Endothelial cell of hepatic sinusoid (primary cell): ENCODE measurements around the gene NR3C2.

Source experiments
- in situ Hi-C: cut with HindIII; loops from 2 replicates; pipeline ENCODE4 v1.10.0; 2017; ENCODE audit warnings: low sequenced_read_pairs

The NR3C2 gene

DNA sequence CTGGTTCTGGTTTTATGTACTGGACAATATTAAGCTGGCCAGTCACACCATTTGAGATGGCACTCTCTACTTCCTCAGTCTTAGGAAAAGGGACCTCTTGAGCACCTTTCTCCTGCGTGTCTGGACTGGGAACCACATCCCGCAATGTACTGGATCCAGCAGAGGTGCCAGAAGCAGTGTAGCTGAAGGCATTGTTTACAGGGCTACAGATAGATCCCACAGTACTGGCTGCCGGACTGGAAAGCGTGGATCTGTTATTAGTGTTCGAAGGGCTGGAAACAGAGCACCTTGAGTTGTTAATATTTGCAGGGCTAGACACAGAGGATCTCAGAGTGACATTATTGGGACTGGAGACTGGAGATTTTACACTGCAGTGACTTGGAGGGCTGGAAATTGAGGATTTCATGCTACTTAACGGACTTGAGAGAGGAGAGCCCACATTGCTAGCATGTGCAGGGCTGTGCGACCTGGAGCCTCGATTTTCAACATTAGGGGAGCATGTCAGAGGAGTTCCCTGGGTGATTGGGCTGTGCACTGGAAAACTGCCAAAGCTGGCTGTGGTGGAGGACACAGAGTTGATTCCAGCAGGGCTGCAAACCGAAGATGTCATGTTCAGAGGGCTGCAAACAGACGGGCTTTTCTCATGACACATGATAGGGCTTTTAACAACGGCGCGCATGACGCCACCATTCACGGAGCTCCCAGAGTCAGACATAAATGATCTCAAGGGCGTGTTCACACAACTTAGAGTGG lies 6.4 kb downstream of the NR3C2 start:
- in situ Hi-C loops: no loop called here

DNA sequence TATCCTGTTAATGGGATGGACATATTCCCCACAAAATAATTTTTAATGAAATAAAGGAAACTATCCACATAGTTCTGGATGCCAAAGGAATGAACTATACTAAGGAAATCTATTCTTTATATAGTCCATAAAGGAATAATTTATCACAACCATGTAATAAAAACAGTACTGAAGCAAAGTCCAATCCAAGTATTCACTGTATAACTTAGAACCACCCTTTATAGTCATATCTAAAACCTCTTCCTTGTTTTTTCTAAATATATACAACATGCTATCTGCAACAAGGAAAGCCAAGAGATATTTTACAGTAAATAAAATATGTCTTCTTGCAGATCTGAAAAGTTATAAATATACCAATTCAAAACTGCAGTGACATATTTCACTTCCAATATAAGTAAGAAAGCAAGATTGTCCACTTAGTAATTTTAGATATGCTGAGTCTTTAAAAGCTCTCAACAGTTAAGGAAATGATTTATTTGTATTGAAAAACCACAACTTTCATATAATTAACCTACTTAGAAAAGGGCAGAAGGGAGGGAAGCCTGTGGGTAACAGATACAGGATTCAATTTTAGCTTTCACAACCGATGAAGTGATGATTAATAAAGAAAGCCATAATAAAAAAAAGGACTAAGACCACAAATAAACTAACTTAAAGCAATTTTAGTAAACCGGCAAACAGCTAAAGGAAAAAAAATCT lies 8.0 kb downstream of the NR3C2 start:
- in situ Hi-C loops: no loop called here

- in situ Hi-C loops: no loop called here
These were observed 10.8 kb downstream of the NR3C2 start for GRCh38 chr4:148431401-148431800.

DNA sequence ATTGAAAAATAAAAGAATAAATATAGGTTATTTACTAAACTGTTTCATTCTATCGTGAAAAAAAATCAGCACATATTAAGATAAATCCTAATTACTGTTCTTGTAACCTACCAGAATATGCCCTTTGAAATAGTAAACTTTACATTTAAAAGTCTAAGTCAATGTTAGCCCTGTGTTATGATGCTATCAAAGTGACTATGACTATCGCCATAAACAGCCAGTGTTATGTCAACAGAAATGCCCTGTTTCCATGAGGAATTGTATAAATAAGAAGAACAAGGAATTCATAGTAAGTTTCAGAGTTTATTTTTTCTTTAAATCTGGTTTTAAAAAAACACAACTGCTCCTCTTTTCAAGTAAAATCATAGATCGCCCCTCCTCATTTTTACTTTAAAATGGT lies 11.4 kb downstream of the NR3C2 start:
- in situ Hi-C loops: no loop called here

DNA sequence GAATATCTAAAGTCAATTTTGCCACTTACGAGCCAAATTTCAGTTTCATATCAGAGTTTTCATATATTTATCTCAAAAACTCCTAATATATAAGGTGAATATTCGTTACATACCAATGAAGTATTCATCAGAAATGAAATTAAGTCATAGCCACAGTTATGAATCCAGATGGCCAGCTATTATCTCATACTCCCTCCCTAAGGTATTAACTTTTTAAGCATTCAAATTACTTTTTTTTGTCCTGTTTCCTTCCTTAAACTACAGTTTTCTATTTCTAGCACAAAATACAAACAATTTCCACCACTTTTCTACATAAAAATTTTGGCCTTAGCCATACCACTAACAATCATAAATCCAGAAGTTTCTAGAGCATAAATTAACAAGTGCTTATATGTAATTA lies 13.0 kb downstream of the NR3C2 start:
- in situ Hi-C loops: no loop called here

- in situ Hi-C loops: no loop called here
These were observed 15.6 kb downstream of the NR3C2 start for GRCh38 chr4:148426643-148427042.

DNA sequence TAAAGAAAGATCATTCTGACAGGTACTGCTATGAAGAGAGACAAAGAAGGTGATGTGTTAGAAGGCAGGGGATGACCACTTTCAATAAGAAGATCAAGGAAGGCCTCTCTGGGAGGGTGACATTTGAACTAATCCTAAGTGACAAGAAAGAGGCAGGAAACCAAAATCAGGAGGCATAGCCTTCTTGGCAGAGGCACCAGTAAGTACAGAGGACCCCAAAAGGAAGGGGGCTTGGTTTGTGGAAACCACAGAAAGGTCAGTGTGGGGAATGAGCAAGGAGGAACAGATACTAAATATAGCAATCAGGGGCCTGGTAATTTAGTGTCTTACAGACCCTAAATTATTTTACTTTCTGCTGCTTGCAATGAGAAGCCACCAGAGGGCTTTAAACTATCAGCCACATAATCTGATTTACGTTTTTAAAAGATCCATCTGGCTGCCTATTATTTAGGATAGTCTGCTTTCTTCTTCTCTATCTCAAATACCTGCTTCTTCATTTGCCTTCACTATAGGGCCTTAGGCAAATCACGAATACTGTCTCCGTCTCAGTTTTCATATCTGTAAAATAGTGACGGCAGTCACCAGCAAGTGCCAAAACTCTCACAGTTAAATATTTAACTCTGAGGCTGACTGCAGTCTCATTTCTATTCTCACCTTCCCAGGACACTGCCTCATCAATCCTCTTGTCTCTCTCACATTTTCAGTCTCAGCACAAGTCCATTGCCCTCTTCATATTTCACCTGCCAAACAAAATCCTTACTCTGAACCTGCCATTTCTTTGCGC lies 16.7 kb downstream of the NR3C2 start:
- in situ Hi-C loops: no loop called here

DNA sequence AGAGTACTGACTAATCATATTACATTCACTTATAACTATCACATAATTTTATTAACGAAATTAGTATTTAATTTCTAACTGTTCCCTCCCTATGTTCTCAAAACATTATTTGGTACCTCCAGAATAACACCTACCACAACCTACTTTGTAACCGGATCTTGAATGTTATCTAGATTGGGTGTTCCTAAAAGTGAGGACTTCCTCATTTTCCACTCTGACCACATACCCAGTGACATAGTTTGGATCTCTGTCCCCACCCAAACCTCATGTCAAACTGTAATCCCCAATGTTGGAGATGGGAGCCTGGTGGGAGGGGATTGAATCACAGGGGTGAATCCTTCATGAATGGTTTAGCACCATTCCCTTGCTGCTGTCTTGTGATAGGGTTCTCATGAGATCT lies 21.8 kb downstream of the NR3C2 start:
- in situ Hi-C loops: no loop called here

DNA sequence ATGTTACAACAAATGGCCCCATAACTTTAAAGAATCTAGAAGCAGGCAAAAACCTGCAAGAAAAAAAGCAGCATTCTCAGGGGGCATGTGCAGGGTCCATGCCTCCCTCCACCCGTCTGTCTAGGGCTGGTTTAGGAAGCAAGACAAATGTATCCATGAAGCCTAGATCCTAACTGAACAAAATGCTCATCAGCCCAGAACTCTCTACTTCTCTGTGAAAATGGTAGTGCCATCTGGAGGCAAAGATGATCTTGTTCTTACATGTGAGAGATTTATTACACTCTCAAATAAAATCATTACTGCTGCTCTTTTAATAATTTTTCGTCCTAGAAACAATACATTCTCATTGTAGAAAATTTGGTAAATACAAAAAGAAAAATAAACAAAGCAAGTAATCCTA lies 26.7 kb downstream of the NR3C2 start:
- in situ Hi-C loops: no loop called here

DNA sequence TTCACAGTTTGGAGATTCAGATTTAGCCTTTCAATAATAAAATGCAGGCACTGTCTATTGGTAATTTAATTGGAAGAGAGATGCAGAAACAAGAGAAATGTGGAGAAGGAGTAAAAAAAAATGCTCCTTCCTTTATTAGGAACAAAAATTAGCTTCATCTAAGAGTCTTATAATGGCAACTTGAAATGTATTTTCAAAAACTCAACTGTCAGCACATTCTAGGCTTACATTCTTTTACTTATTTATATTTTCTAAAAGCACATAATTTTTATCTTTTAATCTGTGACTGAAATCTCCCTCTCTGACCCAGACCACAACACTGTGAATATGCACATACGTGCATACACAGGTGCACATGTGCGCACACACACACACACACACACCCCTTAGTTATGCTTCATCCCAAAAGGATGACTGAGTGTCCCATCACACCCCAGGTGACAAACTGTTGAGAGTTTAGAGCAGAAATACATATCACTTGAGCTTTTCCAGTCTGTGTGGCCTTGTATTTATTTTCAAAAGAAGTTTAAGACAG lies 29.7 kb downstream of the NR3C2 start:
- in situ Hi-C loops: no loop called here

DNA sequence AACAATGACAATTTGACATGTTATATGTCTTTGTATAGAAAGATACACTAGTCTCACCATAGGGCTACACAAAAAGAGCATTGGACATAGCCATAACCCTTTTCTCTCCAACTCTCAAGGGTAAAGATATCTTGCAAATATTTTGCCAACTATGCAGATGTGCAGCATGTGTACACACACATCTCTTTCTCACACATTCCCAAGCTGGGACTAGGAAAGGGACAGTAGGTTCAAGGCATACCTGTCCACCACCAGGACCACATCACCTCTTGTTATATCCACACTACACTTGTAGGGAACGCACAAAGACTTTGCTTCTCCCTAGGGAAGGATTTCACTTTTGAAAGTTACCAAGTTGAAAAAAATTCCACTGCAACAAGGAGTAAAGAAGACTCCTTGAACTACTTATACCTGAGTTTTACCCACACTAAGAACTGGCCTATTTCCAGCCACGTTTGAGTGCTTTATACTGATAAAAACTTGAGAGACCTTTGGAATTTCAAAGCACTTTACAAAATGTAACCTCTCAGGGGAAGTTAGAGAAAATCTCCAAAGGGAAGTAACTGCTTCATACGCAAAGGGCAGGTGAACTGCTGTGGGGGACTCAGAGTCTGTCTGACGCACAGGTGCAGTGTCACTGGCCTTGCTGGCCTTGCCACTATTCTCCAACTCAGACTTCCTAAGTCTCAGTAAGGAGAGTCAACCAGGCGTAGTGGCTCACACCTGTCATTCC lies 36.9 kb downstream of the NR3C2 start:
- in situ Hi-C loops: no loop called here

- in situ Hi-C loops: loop anchor here (5.0 to 10.0 kb wide), 2 partner anchors 64 to 83 kb away; no protein-coding TSS in a partner anchor
These were observed 43.2 kb downstream of the NR3C2 start for GRCh38 chr4:148398988-148399387.

DNA sequence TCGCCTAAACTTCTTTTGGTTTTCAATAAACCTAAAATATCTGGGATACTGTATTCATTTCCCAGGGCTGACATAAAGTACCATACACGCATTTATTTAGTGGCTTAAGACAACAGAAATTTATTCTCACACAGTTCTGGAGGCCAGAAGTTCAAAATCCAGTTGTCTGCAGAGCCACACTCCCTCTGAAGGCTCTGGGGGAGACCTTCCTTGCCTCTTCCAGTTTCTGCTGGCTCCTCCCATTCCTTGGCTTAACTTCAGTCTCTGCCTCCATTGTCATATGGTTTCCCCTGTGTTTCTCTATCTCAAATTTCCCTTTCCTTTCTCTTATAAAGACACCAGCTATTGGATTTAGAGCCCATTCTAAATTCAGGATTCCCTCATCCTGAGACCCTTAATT lies 44.4 kb downstream of the NR3C2 start:
- in situ Hi-C loops: loop anchor here (5.0 to 10.0 kb wide), 2 partner anchors 63 to 85 kb away; no protein-coding TSS in a partner anchor

DNA sequence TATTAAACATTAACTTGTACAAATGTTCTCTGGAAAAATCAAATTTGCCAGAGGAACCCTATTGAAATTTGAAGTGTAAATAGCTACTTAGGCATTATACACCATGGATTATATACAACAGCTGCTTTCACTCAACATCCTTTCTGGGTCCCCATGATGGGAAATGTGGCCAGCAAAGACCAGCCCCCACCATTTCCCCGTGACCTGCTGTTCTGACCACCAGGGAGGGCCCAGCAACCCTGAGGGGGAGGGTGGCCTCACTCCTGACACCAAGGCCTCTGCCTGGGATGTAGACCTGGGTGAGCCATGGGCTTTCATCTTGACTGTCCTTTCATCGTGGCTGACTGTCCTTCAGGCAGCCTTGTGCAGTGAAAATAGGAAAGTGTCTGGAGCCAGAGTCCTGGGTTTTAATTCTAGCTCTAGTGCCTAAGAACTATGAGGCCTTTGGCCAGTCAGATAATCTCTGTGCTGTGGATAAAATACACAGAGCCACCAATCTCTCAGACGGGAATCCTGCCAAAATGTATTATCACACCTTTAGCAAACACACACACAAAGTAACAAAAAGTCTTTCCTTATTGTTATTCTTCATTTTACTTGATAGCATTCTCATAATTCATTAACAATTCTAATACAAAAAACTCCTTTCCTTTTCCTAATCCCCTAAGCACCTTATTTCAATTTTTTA lies 45.1 kb downstream of the NR3C2 start:
- in situ Hi-C loops: loop anchor here (5.0 to 10.0 kb wide), 2 partner anchors 62 to 85 kb away; no protein-coding TSS in a partner anchor

DNA sequence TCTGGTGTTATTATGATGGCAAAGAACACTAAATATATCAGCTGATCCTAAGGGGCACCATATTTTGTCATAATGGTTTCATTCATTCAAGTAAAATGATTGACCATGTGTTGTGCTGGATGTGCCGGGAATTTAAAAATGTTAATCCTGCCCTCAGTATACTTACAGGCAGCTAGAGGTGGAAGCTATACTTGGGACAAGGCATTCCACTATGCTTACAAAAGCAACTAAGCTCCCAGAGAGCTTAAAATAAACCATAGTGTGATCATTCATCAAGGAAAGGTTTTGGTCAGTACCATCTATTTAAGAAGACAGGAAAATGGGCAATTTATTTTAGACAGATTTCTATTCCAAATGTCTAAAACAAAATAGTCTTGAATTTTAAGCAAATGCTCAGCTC lies 46.4 kb downstream of the NR3C2 start:
- in situ Hi-C loops: loop anchor here (5.0 to 10.0 kb wide), 2 partner anchors 61 to 87 kb away; no protein-coding TSS in a partner anchor

DNA sequence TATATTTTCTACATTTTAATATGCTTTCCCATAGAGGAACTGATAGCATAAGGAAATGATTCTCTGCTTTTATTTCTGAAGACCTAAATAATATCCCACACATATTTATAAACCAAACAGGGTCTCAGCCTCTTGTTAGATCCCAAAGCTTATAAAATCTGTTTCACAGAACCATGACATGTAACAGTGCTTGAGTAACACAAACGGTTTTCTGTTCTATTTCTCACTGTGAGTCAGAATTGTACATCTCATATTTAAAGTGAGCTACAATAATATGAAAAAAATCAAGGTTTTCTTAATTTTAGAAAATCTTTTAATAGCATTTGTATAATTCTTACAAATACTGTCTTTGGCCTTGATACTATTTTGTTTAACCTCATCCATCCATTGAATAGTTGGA lies 51.2 kb downstream of the NR3C2 start:
- in situ Hi-C loops: loop anchor here (10.0 kb wide), 1 partner anchor 56 kb away; no protein-coding TSS in a partner anchor

- in situ Hi-C loops: loop anchor here (10.0 kb wide), 1 partner anchor 56 kb away; no protein-coding TSS in a partner anchor
These were observed 51.9 kb downstream of the NR3C2 start for GRCh38 chr4:148390311-148390710.

DNA sequence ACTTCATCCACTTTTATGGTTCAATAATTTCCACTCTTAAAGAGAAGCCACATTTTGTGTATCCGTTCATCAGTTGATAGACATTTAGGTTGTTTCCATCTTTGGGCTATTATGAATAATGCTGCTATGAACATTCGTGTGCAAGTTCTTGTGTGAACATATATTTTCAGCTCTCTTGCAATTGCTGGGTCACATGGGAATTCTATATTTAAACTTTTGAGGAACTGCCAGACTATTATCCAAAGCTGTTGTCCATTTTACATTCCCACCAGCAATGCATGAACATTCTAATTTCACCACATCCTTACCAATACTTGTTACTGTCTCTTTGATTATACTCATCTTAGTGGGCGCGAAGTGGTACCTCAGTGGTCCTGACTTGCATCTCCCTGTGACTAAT lies 61.9 kb downstream of the NR3C2 start:
- in situ Hi-C loops: no loop called here

GRCh38 chr4:148376151-148376550 lies 66.1 kb downstream of the NR3C2 start:
- in situ Hi-C loops: no loop called here

DNA sequence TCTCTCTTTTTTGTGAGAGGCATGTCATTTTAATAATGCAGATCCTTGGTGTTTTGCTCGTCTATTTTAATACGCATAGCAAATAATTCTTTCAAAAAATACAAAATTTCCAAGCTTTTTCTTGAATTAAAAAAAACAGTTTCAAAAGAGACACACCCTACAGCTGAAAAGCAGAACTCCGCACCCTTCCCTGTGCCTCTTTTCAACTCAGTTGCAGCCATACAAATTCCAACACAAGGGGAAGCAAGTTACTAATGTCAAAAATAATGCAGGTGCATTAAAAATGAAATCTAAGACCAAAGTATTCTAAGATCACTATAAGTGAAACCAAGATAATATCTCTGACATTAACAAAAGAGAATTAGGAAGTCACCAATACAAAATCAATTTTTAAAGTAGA lies 66.6 kb downstream of the NR3C2 start:
- in situ Hi-C loops: no loop called here
